Endodermal cell (in vitro differentiated cells): ENCODE data around the gene NRXN2. TPM values are rescaled to one million over a fixed set of nuclear protein-coding genes. Genes with fewer than 3 reads are reported as not detected.
"Not testable (repeated sequence)": the region's sequence is repeated elsewhere in the genome, so short reads cannot be mapped to it uniquely, and the experiment has no call there.

Experiments
- DNase-seq: peaks from one replicate; pipeline ENCODE4 v3.0.0-alpha.2; 2017
- H3K27ac ChIP-seq: 2 replicates; pipeline ENCODE4 v1.5.1; 2013; ENCODE audit warnings: mild to moderate bottlenecking, low read depth, low read length, moderate library complexity
- H3K27me3 ChIP-seq: 2 replicates; pipeline ENCODE4 v1.6.1; 2013; ENCODE audit warnings: mild to moderate bottlenecking, low read length, moderate library complexity; ENCODE audit not compliant: insufficient read depth, control insufficient read depth, poor library complexity, severe bottlenecking
- H3K36me3 ChIP-seq: 2 replicates; pipeline ENCODE4 v1.7.0; 2013; ENCODE audit warnings: mild to moderate bottlenecking, low read length, moderate library complexity; ENCODE audit not compliant: control insufficient read depth, insufficient read depth
- H3K4me1 ChIP-seq: one replicate; pipeline ENCODE4 v1.7.0; 2013; ENCODE audit warnings: low read length; ENCODE audit not compliant: control insufficient read depth, insufficient read depth
- H3K4me3 ChIP-seq: 2 replicates; pipeline ENCODE4 v1.5.1; 2013; ENCODE audit warnings: mild to moderate bottlenecking, low read length, moderate library complexity
- H3K9ac ChIP-seq: 2 replicates; pipeline ENCODE4 v1.6.1; 2013; ENCODE audit warnings: mild to moderate bottlenecking, low read length, moderate library complexity; ENCODE audit not compliant: poor library complexity, severe bottlenecking; ENCODE audit errors: extremely low read depth
- H3K9me3 ChIP-seq: 2 replicates; pipeline ENCODE4 v1.6.1; 2013; ENCODE audit warnings: mild to moderate bottlenecking, low read length, moderate library complexity; ENCODE audit not compliant: control insufficient read depth
- H3K27ac Mint-ChIP-seq: 2 replicates; pipeline ENCODE4 v1.8.0; 2020; ENCODE audit warnings: mixed read lengths
- H3K27me3 Mint-ChIP-seq: 2 replicates; pipeline ENCODE4 v1.8.0; 2021; ENCODE audit warnings: mild to moderate bottlenecking, mixed read lengths; ENCODE audit not compliant: insufficient read depth
- H3K36me3 Mint-ChIP-seq: 2 replicates; pipeline ENCODE4 v1.8.0; 2020; ENCODE audit warnings: low read depth, mixed read lengths
- H3K4me1 Mint-ChIP-seq: 2 replicates; pipeline ENCODE4 v1.8.0; 2020; ENCODE audit warnings: mixed read lengths
- H3K4me3 Mint-ChIP-seq: 2 replicates; pipeline ENCODE4 v1.8.0; 2020; ENCODE audit warnings: mild to moderate bottlenecking, moderate library complexity, mixed read lengths
- H3K9me3 Mint-ChIP-seq: 2 replicates; pipeline ENCODE4 v1.8.0; 2020; ENCODE audit warnings: mild to moderate bottlenecking, mixed read lengths
- WGBS, 2 experiments: methylation state at CpG; one replicate each; pipeline versions ENCODE4 v1.1.5 to v1.1.7; 2013; ENCODE audit warnings: missing lambda C conversion rate in 2 of 2, mixed read lengths in 1 of 2; ENCODE audit not compliant: insufficient coverage in 1 of 2, insufficient read length in 1 of 2; 5-methylcytosine and 5-hydroxymethylcytosine counted together
- total RNA-seq, 2 donors: library from RNA; stranded (reverse); fragmentation: NEBNext Ultra II Directional in 1 of 2; extraction: Animal tissue kit (Norgen Biotek cat#: 25700) in 1 of 2; gene quantifications; 2 replicates in 1 of 2; 3 replicates in 1 of 2; pipeline ENCODE4 v1.2.1, GENCODE V29; 2021
- TF ChIP-seq, protein P1 (sequence below): fragments of 200-600 bp; sonication (generic); conservative IDR thresholded peaks from 2 replicates; pipeline ENCODE4 v1.5.0; 2021; ENCODE audit warnings: antibody characterized with exemption, mild to moderate bottlenecking

NRXN2 gene
- total RNA-seq, 2 donors from 2014 or later = 1.00 to 1.5 TPM

DNA sequence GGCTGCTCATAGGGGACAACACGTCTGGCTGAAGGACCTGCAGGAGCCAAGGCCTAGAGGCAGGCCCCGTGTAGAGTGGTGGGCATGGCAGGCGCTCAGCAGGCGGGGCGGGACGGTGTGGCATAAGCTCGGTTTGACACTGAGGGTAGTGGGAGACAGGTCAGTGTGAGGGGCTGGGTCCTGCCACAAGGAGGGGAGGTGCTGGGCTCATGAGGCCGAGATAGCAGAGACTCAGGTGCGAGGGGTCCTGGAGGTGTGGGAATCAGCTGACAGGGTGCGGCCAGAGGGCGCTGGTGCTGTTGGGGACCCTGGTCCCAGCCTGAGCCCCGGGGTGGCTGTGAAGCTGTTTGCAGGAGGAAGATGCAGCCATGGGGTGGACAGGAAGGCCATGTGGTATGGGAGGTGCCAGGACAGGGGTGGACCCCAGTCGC is 125.3 kb downstream of the NRXN2 start:
- 91 to 100% methylated on average over 1 to 13 of the region's 13 CpGs for WGBS, 2 experiments
- peaks cover 6% of the 10 kb centered on the region for H3K9me3 ChIP-seq
- no peaks in the 10 kb centered on the region for H3K27me3 ChIP-seq
- Mint-ChIP-seq H3K4me3 (no peak overlapping the region), H3K27ac (no peak overlapping the region), H3K36me3 (no peaks in the 10 kb centered on the region), H3K4me1 (no peaks in the 10 kb centered on the region), H3K9me3 (no peaks in the 10 kb centered on the region), H3K27me3 (peaks cover 5% of the 10 kb centered on the region)
- no peak overlapping the region for H3K9ac ChIP-seq
- H3K4me1 ChIP-seq = no peaks in the 10 kb centered on the region
- DNase-seq = no peak
- TF ChIP-seq, protein P1, sequence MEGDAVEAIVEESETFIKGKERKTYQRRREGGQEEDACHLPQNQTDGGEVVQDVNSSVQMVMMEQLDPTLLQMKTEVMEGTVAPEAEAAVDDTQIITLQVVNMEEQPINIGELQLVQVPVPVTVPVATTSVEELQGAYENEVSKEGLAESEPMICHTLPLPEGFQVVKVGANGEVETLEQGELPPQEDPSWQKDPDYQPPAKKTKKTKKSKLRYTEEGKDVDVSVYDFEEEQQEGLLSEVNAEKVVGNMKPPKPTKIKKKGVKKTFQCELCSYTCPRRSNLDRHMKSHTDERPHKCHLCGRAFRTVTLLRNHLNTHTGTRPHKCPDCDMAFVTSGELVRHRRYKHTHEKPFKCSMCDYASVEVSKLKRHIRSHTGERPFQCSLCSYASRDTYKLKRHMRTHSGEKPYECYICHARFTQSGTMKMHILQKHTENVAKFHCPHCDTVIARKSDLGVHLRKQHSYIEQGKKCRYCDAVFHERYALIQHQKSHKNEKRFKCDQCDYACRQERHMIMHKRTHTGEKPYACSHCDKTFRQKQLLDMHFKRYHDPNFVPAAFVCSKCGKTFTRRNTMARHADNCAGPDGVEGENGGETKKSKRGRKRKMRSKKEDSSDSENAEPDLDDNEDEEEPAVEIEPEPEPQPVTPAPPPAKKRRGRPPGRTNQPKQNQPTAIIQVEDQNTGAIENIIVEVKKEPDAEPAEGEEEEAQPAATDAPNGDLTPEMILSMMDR = no peak
- H3K4me3 ChIP-seq = no peak overlapping the region
- H3K27ac ChIP-seq = no peak overlapping the region
- H3K36me3 ChIP-seq = no peaks in the 10 kb centered on the region

DNA sequence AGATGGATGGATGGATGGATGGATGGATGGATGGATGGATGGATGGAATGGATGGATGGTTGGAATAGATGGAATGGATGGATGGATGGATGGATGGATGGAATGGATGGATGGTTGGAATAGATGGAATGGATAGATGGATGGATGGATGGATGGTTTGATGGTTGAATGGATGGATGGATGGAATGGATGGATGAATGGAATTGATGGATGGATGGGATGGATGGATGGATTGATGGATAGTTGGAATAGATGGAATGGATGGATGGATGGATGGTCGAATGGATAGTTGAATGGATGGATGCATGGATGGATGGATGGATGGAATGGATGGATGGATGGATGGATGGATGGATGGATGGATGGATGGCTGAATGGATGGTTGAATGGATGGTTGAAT is 127.1 kb downstream of the NRXN2 start:
- H3K4me3 ChIP-seq, H3K27ac ChIP-seq, H3K36me3 Mint-ChIP-seq, DNase-seq, H3K4me1 ChIP-seq, H3K9me3 Mint-ChIP-seq, H3K27me3 Mint-ChIP-seq, H3K4me1 Mint-ChIP-seq, H3K27me3 ChIP-seq, H3K9me3 ChIP-seq, H3K27ac Mint-ChIP-seq, H3K36me3 ChIP-seq, H3K4me3 Mint-ChIP-seq, H3K9ac ChIP-seq: not testable (repeated sequence)
- WGBS, 2 experiments = 56 to 70% methylated on average over 1 of the region's 1 CpG

DNA sequence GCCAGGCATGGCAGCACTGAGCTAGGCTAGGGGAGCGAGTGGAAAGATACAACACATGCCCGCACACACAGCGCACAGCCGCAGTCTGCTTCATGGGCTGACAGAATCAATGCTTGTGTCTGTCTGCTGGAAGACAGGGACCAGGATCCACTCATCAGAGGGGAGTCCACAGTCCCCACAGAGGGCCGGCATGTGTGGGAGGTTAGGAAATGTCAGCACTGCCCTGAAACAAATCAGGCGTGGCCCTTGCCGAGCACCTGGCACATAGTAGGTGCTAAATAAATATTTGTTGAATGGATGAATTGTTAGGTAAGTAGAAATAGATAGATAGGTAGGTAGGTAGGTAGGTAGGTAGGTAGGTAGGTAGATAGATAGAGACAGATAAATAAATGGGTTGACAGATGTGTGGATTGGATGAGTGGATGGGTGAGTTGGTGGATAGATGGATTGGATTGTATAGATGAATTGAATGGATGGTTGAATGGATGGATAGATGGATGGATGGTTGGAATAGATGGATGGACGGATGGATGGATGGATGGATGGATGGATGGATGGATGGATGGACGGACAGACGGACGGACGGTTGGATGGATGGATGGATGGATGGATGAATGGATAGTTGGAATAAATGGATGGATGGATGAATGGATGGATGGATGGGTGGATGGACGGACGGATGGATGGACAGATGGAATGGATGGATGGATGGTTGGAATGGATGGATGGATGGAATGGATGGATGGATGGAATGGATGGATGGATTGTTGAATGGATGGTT is 128.6 kb downstream of the NRXN2 start:
- Histone ChIP-seq H3K4me1 (no peaks in the 10 kb centered on the region), H3K36me3 (no peaks in the 10 kb centered on the region), H3K4me3 (no peak overlapping the region), H3K9ac (no peak overlapping the region), H3K9me3 (peaks cover 6% of the 10 kb centered on the region), H3K27ac (no peak overlapping the region), H3K27me3 (no peaks in the 10 kb centered on the region)
- H3K9me3 Mint-ChIP-seq = no peaks in the 10 kb centered on the region
- no peaks in the 10 kb centered on the region for H3K36me3 Mint-ChIP-seq
- WGBS, 2 experiments = 87 to 93% methylated on average over 11 to 14 of the region's 14 CpGs
- no peak overlapping the region for H3K27ac Mint-ChIP-seq
- no peaks in the 10 kb centered on the region for H3K4me1 Mint-ChIP-seq
- peaks cover 10% of the 10 kb centered on the region for H3K27me3 Mint-ChIP-seq
- DNase-seq = no peak
- no peak overlapping the region for H3K4me3 Mint-ChIP-seq
- TF ChIP-seq, protein P1 = no peak
